Islet precursor cell (in vitro differentiated cells): ENCODE results near the gene TMEM144.
"Not testable (repeated sequence)": the region's sequence is repeated elsewhere in the genome, so short reads cannot be mapped to it uniquely, and the experiment has no call there.

Source experiments
- DNase-seq: peaks from one replicate; pipeline ENCODE4 v3.0.0-alpha.2; 2018

Gene TMEM144

DNA sequence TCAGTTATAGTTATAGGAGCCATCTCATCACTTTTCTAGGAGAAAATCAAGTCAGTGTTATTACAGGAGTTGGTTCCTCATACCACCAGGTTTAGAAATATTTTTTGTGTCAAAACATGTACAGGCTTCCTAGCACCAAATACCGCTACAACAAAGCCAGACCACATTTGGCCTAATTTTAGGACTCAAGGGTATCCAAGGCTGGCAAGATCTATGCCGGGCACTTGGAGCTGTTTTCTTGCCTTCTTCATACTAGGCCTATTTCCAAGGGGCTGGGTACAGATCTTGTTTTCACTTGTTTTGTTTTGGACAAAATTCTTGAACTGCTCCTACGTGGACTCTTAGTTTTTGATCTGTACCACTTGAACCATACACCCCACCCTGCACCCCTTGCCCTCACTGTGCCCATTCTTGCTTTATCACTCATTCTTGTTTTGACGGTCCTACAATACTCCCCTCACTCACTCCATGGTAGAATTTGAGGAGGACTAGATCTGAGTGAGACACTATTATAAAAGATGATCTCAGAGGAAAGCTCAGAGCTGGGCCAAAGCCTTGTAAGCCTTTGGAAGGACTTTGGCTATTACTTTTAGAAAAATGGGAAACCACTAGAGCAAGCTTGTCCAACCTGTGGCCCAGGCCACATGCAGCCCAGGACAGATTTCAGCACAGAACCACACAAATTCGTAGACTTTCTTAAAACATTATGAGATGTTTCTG, 17.7 kb upstream of the TMEM144 start:
- DNase-seq, result no peak

DNA sequence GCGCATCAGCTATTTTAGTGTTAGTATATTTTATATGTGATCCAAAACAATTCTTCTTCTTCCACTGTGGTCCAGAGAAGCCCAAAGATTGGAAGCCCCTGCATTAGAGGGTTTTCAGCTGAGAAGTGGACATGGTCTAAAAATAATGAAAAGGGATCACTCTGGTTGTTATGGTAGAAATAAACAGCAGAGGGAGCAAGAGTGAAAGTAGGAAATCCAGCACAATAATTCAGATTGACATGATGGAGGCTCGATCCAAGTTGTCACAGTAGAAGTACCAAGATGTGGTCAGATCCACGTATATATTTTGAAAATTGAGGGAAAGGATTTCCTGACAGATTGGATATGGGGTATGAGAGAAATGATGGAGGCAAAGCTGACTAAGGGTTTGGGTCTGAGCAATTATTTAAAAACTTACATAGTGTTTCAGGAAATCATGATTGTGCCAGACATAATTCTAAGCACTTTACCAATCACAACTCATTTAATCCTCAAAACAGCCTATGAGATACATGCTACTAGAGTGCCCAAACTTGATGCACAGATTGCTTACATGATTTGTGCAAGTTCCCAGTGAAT, 17.0 kb upstream of the TMEM144 start:
- no peak for DNase-seq

DNA sequence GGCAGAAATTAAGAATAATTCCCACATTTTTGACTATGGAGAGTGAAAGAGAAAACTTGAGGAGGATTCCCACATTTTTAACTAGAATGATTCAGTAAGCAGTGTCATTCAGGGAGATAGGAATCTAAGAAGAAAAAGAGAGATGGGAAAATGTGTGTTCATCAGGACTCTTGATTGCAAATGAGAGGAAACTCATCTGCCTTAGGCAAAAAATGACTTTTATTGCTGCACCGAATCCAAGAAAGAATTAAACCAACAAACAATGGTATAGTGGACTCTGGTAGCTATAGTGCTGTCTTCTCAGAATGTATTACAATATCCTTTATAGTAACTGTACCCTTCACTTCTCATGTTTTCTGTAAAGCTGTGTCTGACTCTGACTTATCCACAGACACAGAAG, 15.0 kb upstream of the TMEM144 start:
- no peak for DNase-seq

DNA sequence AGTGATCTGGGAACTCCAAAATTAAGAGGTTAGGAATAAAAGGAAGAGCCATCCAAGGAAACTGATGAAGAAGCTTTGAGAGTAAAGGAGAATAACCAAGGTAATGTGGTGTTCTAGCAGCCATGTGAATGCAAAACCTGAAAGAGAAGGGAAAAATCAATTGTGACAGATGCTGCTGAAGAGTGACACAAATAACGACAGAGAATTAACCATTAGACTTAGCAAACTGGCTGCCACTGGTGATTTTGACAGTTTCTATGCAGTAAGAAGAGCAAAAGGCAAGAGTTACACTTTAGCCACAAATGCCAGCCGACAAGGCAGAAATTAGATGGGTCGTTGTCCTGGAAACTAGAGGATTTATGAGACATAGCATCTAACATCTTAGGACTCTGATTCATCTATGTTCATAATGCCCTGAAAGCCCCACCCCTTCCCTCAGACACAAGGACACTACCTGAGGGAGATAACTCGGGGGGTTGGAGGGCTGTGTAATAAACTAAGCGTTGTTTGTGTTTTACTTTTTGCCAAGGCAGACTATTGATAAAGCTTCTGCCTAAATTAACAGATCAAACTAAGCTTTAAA, 13.0 kb upstream of the TMEM144 start:
- no peak for DNase-seq

DNA sequence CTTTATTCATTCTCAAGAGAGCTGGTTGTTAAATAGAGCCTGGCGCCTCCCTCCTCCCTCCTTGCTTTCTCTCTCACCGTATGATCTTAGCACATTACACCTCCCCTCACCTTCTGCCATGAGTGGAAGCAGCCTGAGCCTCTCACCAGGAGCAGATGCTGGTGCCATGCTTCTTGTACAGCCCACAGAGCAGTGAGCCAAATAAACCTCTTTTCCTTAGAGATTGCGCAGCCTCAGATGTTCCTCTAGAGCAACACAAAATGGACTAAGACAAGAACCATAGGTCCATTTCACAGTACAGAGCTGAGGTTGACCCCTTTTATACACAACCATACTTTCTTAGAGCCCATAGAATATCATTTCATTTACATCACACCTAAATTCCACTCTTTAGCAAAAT, 10.1 kb upstream of the TMEM144 start:
- DNase-seq, result no peak

DNA sequence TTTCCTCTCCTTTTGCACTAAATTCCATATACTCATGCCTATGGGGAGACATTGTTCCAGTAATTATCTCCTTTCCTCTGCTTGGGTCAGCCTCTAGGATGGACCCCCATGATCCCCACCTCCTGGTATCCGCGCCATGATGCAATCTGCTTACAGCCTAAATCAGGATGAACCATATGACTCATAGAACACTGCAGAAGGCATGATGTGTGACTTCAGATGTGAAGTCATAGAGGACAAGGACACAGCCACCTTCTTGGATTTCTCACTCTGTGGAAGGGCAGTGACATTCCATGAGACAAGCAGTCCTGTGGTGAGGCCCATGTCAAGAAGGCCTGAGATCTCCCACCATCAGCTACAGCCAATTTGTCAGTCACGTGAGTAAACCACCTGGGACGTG, 9.0 kb upstream of the TMEM144 start:
- no peak for DNase-seq

DNA sequence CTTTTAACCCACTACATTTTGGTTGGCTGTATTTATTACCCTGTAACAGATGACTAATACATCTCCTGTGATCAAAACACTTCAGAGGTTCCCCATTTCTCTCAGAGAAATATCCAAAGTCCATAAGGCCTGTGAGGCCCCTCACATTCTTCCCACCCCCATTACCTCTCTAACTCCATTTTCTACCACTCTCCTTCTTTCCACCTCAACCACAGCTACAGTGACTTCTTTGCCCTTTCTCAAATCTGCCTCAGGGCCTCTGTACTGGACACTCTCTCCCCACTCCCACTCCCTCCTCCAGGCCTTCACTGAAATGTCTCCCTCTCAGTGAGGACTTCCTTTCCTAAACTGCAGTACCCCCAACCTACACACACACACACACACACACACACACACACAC, 8.4 kb upstream of the TMEM144 start:
- DNase-seq, result no peak

DNA sequence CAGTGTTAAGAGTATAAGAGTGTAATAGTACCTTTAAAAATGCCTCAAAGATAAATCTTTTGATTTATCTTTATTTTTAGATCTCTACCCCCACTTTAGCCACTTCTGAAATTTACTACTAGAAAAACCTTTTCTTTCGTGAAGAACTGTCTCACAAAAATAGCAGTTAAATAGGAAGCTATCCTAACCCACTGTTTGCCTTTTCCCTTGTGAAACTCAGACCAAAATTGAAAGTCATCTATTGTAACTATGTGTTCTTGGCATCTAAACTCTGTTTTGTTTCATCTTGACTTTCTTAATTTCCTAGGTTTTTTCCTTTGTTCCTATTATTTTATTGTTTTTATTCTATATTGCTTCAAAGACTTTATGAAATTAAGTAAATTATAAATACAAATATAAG, 7.8 kb upstream of the TMEM144 start:
- DNase-seq, result no peak

DNA sequence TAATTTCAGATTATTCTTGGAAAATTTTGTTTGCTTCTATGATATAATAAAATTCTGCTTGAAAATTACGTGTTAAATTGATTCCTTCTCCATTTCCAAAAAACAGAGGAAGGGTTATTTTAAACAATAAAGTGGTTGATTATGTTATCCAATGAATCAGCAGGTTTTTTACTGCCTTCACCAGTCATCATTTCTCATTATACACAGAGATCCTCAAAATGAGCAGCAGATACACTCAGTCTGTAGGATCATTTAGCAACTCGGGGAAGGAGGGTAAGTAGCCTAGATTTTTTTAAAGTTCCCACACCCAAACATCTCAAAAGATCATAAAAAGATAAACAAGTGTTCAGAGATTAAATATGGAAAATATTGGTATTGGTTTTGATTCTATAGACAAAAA, 6.8 kb upstream of the TMEM144 start:
- no peak for DNase-seq

DNA sequence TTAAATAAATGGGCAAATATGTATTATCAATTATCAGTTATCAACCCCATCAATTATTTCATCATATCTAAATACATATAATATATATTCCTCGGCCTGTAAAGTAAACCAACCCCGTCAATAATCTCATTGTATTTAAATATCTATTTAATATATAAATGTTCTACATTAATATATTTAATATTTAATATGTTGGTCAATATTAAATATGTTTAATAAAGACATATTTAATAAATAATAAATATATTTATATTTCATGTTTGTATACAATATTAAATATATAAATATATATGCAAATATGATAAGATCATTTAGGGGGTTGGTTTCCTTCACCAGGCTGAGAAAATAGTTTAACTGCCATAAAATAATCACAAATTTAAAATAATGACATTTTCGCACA, 6.4 kb upstream of the TMEM144 start:
- DNase-seq, result no peak

DNA sequence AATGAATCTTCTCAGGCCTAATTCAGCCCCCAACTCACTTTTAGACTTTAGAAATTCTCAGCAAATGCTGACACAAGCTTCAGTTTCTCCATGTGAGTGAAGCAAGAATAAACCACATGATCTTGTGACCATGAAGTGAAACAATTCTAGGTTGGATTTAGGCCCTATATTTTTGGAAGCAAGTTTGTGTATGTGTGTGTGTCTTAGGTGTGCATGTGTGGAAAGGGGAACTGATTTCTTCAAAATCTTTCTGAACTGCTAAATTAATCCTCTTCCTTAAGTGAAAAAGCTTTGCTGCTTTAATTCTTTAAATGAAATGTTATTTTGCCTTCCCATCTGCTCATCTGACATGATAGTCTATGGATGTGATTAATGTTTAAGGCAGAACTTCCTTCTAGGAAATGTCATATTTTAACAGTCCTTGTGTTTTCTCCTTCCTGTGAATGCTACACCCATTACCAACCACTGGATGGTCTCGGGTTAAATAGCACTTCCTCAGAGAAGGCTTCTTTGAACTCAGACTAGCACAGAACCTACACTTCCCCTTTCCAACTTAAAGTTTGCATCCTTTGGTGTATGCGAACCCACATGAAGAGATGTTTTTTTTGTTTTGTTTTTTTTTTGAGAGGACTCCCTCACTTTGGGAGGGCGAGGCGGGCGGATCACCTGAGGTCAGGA, 1.2 kb upstream of the TMEM144 start:
- no peak for DNase-seq

DNA sequence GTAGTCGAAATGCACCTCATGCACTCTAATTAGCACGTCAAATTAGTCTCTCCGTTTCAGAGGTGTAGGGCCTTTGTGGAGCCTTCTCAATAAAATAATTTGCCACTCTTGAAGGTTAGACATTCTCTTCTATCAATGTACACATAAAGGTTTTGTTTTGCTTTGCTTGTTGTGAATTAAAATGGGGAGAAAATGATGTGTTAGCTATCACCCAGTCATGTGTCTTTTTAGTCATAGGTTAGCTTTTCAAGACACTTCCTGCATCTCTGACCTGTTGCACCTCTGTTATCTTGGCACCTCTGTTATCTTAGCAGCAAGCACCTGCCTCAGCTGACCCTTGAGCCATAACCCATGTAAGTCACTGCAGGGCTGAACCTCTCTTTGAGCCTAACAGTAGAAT, 936 bp downstream of the TMEM144 start:
- no peak for DNase-seq

DNA sequence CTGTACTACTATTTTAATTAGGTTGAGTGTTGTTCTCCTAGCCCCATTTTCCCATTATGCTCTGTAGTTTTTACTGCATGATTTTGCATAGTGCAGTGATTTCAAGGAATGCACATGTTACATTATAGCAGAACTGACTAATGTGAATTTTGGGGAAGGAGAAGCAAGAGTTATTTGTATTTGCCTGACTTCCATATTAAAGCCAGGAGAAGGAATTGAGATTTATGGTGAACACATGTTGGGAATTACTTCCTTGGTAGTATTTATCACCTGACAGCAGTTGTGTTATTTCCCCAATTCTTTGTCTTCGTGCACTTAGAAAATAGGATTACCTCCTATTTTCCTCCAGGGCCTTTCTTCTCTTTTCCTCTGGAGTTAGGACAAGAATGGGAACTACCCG, 3.2 kb downstream of the TMEM144 start:
- DNase-seq, result no peak

DNA sequence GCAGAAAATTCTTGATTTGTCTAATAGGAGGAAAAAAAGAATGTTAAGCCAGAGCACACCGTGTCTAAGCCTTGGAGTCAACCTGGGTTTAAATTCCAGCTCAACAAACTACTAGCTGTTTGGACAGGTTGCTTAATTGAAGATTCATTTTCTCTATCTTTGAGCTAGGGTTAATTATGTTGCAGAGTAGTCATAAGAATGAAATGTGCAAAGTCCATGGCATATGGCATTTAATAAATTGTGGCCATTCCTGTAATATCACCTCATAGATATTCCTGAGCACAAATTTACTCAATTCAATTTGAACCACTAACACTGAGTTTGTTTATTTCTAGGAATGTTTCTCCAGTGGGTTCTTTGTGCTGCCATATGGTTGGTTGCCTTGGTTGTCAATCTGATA, 4.6 kb downstream of the TMEM144 start:
- DNase-seq, result no peak

DNA sequence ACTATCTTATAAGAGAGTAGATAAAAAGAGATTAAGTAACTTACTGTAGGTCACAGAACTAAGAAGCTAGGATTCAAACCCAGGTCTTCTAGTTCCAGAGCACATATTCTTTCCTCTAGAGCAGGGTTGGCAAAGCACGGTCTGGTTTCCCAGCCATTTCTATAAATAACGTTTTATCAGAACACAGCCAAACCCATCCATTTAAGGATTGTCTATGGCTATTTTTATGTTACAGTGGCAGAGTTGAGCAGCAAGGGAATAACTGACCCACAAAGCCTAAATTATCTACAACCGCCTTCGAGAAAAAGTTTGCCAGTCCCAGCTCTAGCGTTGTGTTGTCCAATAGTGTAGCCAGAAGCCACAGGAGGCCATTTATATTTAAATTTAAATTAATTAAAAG, 7.5 kb downstream of the TMEM144 start:
- no peak for DNase-seq

DNA sequence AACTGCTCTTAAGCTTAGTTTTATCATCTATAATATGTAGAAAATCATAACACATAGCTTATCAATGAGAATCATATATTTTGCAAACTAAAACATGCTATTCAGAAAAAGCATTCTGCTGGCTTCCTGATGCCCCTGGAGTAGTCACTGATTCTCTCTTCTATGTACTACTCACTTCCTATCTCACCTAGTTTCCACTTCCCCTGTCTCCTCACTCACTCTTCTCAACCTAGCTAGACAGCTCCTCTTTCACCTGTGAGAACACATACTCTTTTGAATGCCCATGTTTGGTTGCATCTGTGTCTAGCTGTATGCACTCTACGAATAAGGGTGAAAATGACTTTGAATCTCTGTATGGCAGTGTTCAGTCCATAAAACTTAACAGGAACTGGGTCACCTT, 9.3 kb downstream of the TMEM144 start:
- no peak for DNase-seq

DNA sequence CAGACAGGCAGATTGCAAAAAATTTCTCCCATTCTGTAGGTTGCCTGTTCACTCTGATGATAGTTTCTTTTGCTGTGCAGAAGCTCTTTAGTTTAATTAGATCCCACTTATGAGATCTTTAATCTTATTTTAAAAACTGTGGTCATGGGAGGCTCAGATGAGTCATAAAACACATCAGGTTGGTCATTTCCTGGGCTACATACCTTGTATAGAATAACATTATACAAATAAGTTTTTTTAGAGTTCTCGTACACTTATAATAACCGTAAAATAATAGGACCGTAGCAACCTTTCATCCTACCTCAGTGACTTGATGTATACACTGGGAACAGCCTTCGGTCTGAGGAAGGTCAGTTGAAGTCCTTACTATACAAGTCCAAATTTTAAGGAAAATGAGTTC, 14.0 kb downstream of the TMEM144 start:
- not testable (repeated sequence) for DNase-seq

DNA sequence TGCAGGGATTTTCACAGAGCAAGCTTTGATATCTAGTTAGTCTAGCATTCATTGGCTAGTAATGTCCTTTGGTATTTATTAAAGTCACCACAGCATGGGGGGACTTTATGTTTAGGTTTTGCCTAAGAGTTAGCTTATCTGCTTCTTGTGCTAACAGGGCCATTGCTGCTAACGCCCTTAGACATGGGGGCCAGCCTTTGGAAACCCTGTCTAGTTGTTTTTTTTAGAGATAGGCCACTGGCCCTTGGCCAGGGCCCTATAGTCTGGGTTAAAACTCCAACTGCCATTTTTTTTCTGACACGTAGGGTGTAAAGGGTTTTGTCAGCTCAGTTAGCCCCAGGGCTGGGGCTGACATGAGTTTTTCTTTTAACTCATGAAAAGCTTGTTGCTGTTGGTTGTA, 14.7 kb downstream of the TMEM144 start:
- not testable (repeated sequence) for DNase-seq

DNA sequence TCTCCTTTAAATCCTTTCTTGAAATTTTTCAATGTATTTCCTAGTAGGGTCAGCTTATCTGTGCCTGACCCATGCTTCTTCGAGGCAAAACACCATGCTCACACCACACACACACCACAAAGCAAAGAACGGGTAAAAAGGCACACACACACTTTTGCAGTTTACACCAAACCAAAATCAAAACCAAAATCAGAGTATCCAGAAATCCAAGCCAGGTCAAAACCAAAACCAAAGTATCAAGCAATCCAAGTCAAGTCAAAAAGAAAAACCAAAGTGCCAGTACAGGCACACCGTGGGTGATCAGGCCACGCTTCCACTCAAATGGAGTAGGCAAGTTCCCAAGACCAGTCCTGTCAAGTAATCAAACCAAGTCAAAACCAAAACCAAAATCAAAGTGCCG, 17.6 kb downstream of the TMEM144 start:
- not testable (repeated sequence) for DNase-seq

DNA sequence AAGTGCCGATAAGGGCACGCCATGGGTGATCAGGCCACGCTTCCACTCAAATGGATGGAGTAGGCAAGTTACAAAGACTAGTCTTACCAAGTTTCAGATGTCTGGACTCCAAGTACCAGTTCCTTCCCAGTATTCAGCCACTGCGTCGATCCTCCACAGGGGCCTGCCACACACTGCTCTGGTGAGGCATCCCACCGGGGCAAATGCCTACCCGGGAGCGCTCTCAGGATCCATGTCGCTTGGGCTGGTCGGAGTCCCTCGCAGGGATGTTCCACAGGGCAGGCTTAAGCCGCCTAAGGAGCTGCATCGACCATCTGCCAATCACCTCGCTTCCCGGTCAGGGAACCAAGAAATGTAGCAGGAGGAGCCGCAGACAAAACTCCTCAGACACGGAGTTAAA, 18.1 kb downstream of the TMEM144 start:
- not testable (repeated sequence) for DNase-seq

DNA sequence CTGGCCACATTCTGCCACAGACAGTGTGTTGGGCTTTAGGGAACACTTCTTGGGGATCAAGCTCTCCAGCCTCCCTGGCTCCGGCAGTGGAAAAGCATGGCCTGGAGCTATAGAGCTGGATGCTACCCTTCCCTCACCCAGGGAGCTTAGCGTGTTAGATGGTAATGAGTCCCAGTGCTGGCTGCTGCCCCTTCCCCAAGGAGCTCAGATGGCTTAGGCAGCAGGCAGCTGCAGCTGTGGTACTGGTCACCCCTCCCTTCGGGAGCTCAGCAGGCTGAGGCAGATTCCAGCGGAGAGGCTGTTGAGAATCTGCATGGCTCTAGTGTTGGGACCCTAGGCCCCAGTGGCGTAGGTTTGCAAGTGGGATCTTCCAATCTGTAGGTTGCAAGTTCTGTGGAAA, 19.5 kb downstream of the TMEM144 start:
- no peak for DNase-seq

DNA sequence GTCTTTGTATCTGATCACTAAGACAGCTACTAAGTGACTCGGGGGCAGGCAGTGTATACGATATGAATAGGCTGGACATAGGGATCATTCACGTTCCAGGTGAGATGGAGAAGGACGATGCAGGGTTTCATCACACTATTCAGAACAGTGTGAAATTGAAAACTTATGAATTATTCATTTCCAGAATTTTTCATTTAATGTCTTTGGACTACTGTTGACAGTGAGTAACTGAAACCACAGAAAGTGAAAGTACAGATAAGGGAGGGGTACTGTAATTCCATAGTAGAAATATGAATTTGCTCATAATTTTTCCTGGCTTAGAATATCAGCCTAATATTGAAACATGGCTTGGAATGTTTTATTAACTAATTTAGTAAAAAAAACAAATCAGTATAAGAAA, 24.4 kb downstream of the TMEM144 start:
- no peak for DNase-seq

DNA sequence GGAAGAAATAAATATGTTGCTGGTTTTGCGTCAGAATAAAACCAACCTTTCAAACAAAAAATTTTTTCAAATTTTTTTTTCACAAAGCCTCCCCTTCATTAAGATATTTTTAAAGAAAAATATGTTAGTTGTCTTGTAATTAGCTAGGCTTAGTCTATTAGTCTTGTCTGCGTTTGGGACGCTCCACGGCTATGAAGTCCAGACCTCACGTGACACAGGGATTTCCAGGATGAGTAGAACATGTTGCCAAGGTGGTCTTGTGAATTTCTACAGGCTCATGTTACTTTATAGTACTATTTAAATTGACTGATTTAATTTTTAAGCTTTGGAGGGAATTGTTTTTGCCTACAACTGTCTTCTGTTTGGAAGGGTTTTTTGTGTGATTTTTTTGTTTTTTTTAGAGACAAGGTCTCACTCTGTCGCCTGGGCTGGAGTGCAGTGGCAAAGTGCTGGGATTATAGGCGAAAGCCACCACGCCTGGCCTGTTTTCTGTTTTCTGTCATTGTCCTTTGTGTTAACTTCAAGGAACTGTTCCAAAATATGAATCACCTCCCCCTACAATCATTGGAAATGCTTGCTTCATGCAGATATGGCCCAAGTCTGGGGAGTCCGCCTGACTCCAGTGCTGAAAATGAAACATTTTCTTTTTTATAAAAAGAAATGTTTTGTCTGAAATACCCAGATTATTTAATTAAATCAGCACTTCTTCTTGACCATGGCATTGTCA, 26.2 kb downstream of the TMEM144 start:
- DNase-seq, result no peak

DNA sequence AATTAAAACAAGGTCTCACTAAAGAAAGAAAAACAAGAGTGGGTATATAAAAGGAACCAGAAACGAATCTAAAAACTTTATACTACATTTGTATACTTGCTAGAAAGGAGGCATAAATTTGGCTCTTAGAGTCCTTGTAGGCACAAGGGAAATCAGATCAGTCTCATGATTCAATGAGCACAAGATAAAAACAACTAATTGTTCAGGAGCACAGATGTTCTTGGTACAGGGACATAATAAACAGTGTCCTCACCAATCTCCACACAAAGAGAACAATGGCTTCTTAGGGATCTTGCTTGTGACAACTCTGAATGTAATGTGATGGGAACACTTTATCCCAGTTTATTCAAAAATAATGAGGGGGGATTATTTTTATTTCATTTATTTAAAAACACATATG, 28.3 kb downstream of the TMEM144 start:
- no peak for DNase-seq
